H7 (cell line): Measurements from ENCODE around the gene SSX5. TPM values are rescaled to one million over a fixed set of nuclear protein-coding genes. Genes with fewer than 3 reads are reported as not detected.
"Not testable (repeated sequence)": the region's sequence is repeated elsewhere in the genome, so short reads cannot be mapped to it uniquely, and the experiment has no call there.

Source experiments
- DNase-seq: peaks from one replicate; pipeline ENCODE4 v3.0.0; 2012
- H3K27me3 ChIP-seq: 2 replicates; pipeline ENCODE4 v1.6.0; 2011; ENCODE audit warnings: mild to moderate bottlenecking, low read length; ENCODE audit not compliant: control insufficient read depth, insufficient read depth
- H3K36me3 ChIP-seq: replicated peaks from 2 replicates; pipeline ENCODE4 v1.5.1; 2011; ENCODE audit warnings: low read length; ENCODE audit not compliant: control insufficient read depth, insufficient read depth
- H3K4me3 ChIP-seq: 2 replicates; pipeline ENCODE4 v1.5.1; 2011; ENCODE audit warnings: low read depth, mild to moderate bottlenecking, control low read depth, low read length, moderate library complexity; ENCODE audit not compliant: insufficient read depth
- total RNA-seq: library from RNA; depleted of rRNA; stranded (reverse); fragments of >200 nt; shearing (Covaris generic); gene quantifications from 2 replicates; pipeline ENCODE4 v1.2.3, GENCODE V29; 2014; rRNA removed

SSX5 gene, protein sequence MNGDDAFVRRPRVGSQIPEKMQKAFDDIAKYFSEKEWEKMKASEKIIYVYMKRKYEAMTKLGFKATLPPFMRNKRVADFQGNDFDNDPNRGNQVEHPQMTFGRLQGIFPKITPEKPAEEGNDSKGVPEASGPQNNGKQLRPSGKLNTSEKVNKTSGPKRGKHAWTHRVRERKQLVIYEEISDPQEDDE
- total RNA-seq: not detected in 2 replicates

DNA sequence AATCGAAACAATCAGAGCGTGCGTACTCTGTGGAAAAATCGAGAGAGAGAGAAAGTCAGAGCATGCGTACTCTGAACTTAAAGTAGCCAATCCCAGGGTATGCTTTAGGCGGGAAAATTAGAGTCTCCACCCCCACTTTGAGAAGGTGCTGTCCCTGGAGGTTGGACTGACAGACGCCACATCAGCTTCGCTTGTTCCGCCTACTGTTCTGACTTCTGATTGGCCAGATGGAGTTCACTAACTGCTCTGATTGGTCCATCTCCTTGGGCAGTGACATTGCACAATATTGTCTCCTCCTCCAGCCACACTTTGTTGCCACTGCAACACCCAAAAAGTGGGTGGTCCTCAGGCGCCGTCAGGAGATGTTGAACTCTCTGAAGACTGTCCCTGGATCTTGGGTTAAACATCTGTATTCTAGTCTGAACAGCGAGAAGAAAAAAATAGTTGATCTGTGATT is at the start of gene SSX5:
Gene SSX5, minus strand, starts transcription at position 51 of the 457 bp plus-strand sequence. CDS start 1,437 bp downstream, outside the sequence.
- Histone ChIP-seq H3K4me3 (no peak within 1 kb of the TSS), H3K36me3 (no peaks in the 10 kb centered on the region), H3K27me3 (no peaks in the 10 kb centered on the region)
- no peak for DNase-seq

DNA sequence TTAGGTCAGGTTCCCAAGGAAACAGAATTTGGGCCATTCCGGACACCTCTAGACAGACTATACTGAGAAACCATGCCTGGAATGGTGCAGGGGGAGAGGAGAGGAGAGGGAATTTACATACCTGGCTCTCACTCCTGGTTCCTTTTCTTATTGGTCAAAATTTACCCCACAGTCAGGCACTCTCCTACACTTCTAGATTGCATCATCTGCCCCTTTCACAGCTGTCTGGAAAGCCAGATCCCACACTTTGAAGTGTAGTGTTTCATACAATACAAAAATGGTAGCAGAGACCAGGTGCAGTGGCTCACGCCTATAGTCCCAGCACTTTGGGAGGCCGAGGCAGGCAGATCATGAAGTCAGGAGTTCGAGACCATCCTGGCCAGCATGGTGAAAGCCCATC is 27.6 kb upstream of the SSX5 start:
- not testable (repeated sequence) for H3K27me3 ChIP-seq, H3K4me3 ChIP-seq, H3K36me3 ChIP-seq, DNase-seq

DNA sequence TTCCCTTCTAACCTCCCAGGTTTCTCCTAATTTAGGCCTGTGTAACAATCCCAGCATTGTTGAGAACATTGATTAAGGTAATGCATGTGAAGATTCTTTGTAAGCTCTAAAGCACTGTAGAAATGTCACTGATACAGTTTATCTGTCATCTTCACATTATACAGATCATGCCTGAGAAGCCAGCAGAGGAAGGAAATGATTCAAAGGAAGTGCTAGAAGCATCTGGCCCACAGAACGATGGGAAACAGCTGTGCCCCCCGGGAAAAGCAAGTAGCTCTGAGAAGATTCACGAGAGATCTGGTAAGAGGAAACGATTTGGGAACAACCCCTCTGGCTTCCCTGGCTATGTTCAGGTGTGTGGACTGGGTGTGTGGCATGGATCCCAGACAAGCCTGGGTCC is 17.7 kb upstream of the SSX5 start:
- H3K4me3 ChIP-seq, H3K27me3 ChIP-seq, H3K36me3 ChIP-seq, DNase-seq: not testable (repeated sequence)

DNA sequence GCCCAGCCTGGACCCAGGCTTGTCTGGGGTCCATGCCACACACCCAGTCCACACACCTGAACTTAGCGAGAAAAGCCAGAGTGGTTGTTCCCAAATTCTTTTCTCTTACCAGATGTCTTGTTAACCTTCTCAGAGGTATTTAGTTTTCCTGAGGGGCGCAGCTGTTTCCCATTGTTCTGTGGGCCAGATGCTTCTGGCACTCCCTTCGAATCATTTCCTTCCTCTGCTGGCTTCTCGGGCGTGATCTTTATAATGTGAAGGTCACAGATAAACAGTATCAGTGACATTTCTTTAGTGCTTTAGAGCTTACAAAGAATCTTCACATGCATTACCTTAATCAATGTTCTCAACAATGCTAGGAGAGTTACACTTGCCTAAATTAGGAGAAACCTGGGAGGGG is 6.6 kb downstream of the SSX5 start:
- not testable (repeated sequence) for H3K4me3 ChIP-seq, H3K36me3 ChIP-seq, DNase-seq, H3K27me3 ChIP-seq

DNA sequence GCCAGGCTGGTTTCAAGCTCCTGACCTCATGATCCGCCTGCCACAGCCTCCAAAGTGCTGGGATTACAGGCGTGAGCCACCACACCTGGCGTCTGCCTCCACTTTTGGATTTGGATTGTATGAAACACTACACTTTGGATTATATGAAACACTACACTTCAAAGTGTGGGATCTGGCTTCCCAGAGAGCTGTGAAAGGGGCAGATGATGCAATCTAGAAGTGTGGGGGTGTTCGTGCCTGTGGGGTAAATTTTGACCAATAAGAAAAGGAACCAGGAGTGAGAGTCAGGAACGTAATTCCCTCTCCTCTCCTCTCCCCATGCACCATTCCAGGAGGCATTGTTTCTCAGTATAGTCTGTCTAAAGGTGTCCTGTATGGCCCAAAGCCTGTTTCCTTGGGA is 14.7 kb downstream of the SSX5 start:
- not testable (repeated sequence) for H3K27me3 ChIP-seq, H3K36me3 ChIP-seq, H3K4me3 ChIP-seq, DNase-seq

DNA sequence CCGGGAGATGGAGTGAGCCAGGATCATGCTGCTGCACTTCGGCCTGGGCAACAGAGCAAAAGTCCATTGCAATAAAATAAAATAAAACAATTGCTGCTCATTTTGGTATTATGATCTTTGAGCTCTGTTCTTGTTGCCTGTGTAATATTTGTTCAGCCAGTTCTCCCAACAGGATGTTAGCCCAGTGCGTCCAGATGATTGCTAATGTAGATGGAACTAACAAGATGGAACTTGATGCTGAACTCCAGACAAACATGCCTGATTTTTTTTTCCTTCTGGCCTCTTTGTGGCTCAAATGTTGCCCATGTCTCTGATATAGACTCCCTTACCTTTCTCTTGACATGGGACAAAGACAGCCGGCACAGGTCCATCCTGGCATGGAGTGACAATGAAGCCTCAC is 15.8 kb downstream of the SSX5 start:
- Histone ChIP-seq H3K4me3 (no peak overlapping the region), H3K27me3 (no peaks in the 10 kb centered on the region), H3K36me3 (no peaks in the 10 kb centered on the region)
- no peak for DNase-seq

DNA sequence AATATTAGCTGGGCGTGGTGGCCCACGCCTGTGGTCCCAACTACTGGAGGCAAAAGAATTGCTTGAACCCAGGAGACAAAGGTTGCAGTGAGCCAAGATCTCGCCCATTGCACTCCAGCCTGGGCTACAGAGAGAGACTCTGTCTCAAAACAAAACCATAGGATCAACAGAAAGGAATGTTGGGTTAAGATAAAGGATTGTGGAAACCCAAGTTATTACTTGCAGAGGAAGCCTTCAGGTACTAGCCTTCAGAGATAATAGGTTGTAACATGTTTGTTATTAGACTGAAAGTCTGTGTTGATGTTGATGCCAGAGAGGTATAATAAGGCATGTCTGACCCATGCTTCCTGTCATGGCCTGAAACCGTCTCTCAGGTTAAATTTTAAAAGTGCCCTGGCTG is 16.9 kb downstream of the SSX5 start:
- Histone ChIP-seq H3K27me3 (no peaks in the 10 kb centered on the region), H3K4me3 (no peak overlapping the region), H3K36me3 (no peaks in the 10 kb centered on the region)
- DNase-seq: no peak

DNA sequence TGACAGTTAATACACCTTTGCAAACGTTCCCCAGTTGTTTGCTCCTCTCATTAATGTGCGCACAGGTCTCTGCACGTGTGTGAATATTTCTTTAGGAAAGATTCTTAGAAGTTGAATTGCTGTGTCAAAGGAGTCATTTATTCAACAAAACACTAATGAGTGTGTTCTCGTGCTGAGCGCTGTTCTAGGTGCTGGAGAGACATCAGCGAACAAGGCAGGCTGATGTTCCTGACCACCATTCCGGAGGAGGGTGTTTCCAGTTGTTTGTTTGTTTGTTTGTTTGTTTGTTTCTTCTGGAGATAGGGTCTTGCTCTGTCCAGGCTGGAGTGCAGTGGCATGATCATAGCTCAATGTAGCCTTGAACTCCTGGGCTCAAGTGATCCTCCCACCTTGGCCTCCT is 30.3 kb downstream of the SSX5 start:
- H3K27me3 ChIP-seq, DNase-seq, H3K36me3 ChIP-seq, H3K4me3 ChIP-seq: not testable (repeated sequence)

DNA sequence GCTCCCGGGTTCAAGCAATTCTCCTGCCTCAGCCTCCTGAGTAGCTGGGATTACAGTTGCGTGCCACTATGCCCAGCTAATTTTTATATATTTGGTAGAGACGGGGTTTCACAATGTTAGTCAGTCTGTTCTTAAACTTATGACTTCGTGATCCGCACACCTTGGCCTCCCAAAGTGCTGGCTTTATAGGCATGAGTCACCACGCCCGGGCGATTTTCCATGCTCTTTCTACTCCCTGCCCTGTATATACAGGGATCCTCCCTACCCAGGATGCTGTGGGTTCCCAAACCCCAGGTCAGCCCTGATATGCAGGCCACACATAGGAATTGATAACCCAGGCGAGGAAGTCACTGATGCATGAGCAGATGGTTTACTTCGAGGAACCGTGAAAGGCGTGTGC is 31.4 kb downstream of the SSX5 start:
- no peak overlapping the region for H3K4me3 ChIP-seq
- no peak for DNase-seq
- H3K36me3 ChIP-seq: no peaks in the 10 kb centered on the region
- H3K27me3 ChIP-seq: no peaks in the 10 kb centered on the region

DNA sequence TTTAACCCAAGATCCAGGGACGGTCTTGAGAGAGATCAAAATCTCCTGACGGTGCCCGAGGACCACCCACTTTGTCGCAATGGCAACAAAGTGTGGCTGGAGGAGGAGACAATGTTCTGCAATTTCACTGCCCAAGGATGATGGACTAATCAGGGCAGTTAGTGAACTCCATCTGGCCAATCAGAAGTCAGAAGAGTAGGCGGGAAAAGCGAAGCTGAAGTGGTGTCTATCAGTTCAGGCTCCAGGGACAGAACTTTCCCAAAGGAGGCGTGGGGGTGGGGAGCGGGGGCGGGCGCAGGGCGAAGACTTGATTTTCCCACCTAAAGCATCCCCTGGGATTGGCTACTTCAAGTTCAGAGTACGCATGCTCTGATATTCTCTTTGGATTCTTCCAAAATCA is 40.6 kb downstream of the SSX5 start:
- Histone ChIP-seq H3K36me3 (no peaks in the 10 kb centered on the region), H3K4me3 (no peak overlapping the region), H3K27me3 (no peaks in the 10 kb centered on the region)
- peak; percentile 5 for DNase-seq

DNA sequence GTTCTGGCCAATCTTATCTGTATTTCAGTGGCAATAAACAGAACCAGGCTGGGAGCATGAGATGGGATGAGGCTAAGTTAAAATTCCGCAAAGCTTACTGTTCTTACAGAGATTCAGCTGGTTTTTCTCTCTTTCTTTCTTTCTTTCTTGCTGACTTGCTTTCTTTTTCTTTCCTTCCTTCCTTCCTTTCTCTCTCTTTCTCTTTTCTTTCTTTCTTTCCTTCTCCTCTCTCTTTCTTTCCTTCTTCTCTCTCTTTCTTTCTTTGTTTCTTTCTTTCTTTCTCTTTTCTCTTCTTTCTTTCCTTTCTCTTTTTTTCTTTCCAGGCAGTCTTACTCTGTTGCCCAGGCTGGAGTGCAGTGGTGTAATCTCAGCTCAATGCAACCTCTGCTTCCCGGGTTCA is 41.8 kb downstream of the SSX5 start:
- Histone ChIP-seq H3K36me3 (no peaks in the 10 kb centered on the region), H3K4me3 (no peak overlapping the region)

DNA sequence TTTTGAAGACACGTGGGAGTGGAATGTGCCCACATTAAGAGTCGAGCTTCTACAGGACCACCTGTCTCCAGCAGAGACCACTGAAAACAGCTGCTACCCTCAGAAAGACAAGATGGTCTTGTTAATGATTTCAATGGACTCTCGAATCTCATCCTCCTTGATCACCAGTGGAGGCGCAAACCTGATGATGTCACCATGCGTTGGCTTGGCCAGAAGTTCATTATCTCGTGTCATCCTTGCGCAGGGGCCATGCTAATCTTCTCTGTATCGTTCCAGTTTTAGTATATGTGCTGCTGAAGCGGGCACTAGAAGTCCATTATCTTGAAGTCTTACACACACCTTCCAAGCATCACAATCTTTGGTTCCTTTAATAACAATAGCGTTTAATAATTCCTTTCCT is 42.8 kb downstream of the SSX5 start:
- no peaks in the 10 kb centered on the region for H3K36me3 ChIP-seq
- no peaks in the 10 kb centered on the region for H3K27me3 ChIP-seq
- no peak for DNase-seq
- no peak overlapping the region for H3K4me3 ChIP-seq

More for the DNA sequence above, 41.8 kb downstream of the SSX5 start:
- no peaks in the 10 kb centered on the region for H3K27me3 ChIP-seq
- no peak for DNase-seq

DNA sequence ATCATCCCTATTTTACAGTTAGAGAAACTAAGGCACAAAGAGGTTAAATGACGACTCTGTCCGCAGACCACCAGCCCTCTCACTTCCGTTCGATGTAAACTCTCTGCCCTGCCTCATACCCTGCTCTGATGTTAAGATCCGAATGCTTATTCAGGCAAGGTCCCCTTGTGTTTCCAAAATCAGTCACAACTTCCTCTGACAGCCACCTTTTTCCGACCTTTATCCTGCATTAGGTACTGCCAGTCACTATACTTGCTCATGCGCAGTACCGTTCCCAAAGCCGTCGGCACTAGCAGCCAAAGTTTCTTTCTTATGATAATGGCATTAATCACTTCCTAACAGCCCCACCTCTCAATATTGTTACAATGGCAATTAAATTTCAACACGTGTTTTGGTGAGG is 53.9 kb downstream of the SSX5 start:
- DNase-seq, H3K36me3 ChIP-seq, H3K27me3 ChIP-seq, H3K4me3 ChIP-seq: not testable (repeated sequence)

DNA sequence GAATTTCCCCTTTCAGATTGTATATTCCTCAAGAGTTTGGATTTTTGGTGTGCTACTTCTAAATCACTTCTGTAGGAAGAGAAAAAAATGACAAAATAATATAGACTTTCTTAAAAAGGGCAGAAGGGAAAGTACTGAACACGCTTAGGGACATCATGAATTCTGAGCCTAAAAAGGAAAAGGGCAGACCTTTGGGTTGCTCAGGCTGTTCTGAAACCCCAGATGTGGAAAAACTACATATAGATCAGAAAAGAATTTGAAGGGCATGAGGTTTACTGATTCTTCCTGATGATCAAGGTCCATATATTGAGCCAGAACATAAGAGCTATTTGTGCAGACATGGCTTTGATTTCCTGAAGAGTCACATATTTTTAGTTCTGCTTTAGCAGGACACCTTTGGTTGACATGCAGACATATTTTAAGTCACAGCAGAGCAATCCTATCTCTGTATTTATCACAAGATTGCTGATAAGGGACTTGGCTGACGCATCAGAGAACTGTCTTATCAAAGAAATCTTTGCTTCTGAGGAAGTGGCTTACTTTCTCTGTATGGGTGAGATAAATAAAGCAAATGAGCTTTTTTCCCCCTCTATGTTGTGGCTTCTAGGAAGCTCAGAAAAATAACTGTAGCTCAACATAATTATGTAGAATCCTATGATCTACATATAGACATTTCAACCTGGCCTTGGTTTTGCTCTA is 54.6 kb downstream of the SSX5 start:
- not testable (repeated sequence) for H3K27me3 ChIP-seq, DNase-seq, H3K36me3 ChIP-seq, H3K4me3 ChIP-seq

DNA sequence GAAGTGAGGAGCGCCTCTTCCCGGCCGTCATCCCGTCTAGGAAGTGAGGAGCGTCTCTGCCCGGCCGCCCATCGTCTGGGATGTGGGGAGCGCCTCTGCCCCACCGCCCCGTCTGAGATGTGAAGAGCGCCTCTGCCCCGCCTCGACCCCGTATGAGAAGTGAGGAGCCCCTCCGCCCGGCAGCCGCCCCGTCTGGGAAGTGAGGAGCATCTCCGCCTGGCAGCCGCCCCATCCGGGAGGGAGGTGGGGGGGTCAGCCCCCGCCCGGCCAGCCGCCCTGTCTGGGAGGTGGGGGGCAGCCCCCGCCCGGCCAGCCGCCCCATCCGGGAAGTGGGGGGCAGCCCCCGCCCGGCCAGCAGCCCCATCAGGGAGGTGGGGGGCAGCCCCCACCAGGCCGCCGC is 57.5 kb downstream of the SSX5 start:
- H3K36me3 ChIP-seq, DNase-seq, H3K4me3 ChIP-seq, H3K27me3 ChIP-seq: not testable (repeated sequence)
